A549 treated with GW870086 at 1 μM for 4 hours (cell line): ENCODE measurements around the gene GNRHR. TPM values are rescaled to one million over a fixed set of nuclear protein-coding genes. Genes with fewer than 3 reads are reported as not detected.

Experiments
- total RNA-seq: library from RNA; stranded (reverse); fragments of 200-300 nt; extraction: Qiagen RNA extraction; gene quantifications from 5 replicates; pipeline ENCODE4 v1.2.3, GENCODE V29; 2022; ENCODE audit warnings: low read depth

Gene GNRHR, protein sequence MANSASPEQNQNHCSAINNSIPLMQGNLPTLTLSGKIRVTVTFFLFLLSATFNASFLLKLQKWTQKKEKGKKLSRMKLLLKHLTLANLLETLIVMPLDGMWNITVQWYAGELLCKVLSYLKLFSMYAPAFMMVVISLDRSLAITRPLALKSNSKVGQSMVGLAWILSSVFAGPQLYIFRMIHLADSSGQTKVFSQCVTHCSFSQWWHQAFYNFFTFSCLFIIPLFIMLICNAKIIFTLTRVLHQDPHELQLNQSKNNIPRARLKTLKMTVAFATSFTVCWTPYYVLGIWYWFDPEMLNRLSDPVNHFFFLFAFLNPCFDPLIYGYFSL
- not detected in 5 replicates for total RNA-seq

DNA sequence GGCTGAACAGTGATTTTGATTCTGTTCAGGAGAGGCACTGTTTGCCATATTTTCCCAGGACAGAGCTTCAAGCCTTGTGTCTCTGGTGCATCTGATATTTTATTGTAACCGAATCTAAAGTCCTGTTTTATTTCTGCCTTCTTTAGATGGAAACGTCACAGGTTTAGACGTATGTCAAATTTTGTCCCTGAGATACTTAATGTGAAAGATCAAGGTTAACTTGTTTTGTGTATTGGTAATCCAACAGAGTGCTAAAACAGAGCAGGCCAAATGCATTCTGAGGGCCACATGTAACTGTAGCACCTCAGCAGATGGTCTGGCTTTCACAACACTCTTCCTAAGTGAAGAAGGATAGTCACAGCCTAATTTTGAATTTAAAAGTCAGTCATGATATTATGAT lies at the start of gene GNRHR:
Gene GNRHR, minus strand, starts transcription at position 101 of the 400 bp plus-strand sequence. Its CDS starts 53 bp downstream, at position 48.

DNA sequence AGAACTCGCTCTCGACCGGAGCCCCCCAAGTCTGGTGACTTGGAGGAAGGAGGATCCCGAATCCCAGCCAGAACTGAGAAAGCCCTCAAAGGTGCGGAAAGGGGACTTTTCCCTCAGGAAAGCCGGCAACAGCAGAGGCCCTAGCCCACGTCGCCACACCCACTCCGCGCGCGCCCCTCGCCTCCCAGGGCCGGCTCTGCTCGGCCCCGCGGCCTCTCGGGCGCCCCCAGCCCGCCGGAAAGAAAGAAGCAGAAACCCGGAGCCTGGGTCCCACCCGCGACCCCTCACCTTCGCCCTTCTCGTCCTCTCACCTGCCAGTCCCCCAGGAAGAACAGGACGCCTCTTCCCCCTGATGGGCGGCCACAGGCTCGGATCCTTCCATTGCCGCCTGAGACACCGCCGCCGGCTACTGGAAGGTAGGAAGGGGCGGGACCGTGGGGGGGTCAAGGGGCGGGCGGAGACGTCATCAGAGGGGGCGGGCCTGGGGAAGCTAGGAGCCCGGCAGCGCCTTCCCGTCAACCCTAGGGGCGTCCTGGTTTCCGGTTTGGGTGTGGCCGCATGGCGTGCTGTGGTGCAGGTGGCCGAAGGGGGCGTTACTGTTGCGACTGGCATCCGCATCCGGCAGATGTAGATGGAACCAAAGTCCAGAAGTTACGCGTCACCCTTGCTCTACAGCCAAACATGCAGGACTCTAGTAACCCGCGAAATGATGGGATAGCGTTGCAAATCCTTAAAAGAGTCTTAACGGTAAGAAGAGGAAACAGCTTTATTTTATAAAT lies 53.3 kb downstream of the GNRHR start, which contains the start of gene UBA6:
Gene UBA6, minus strand, starts transcription at position 418 of the 779 bp plus-strand sequence. Its CDS starts 36 bp downstream, at position 382.

Other genes starting within 250 kb of the GNRHR start
- gene CENPC, start 208.9 kb downstream of the GNRHR start, total RNA-seq = 2.8 to 4.3 TPM (median 4.0 TPM) in 5 replicates
- not detected in 5 replicates for gene STAP1, start 195.7 kb downstream of the GNRHR start, total RNA-seq
- gene UBA6, start 53.2 kb downstream of the GNRHR start, total RNA-seq = 14.2 to 18.4 TPM (median 15.9 TPM) in 5 replicates
- not detected in 5 replicates for gene TMPRSS11D, start 129.6 kb upstream of the GNRHR start, total RNA-seq
- not detected in 5 replicates for gene TMPRSS11A, start 209.1 kb upstream of the GNRHR start, total RNA-seq